Measurements from ENCODE around the gene INPP5J.
"Not testable (repeated sequence)": the region's sequence is repeated elsewhere in the genome, so short reads cannot be mapped to it uniquely, and the experiment has no call there.

The INPP5J gene

GRCh38 chr22:31162015-31162765 is 39.4 kb downstream of the INPP5J start:
- TF ChIP-seq, protein P1, sequence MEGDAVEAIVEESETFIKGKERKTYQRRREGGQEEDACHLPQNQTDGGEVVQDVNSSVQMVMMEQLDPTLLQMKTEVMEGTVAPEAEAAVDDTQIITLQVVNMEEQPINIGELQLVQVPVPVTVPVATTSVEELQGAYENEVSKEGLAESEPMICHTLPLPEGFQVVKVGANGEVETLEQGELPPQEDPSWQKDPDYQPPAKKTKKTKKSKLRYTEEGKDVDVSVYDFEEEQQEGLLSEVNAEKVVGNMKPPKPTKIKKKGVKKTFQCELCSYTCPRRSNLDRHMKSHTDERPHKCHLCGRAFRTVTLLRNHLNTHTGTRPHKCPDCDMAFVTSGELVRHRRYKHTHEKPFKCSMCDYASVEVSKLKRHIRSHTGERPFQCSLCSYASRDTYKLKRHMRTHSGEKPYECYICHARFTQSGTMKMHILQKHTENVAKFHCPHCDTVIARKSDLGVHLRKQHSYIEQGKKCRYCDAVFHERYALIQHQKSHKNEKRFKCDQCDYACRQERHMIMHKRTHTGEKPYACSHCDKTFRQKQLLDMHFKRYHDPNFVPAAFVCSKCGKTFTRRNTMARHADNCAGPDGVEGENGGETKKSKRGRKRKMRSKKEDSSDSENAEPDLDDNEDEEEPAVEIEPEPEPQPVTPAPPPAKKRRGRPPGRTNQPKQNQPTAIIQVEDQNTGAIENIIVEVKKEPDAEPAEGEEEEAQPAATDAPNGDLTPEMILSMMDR (IDR thresholded peaks at IDR 0.05; ENCODE audit: low read depth, low read length, missing control alignments), result no peak
- DNase-seq (ENCODE audit: low read depth), result no peak

GRCh38 chr22:31170971-31171370 is 48.2 kb downstream of the INPP5J start:
- TF ChIP-seq, protein P1 (IDR thresholded peaks at IDR 0.05; ENCODE audit: low read depth, low read length, missing control alignments), result no peak
- no peak for DNase-seq (ENCODE audit: low read depth)
- no peak overlapping the region for H3K4me3 ChIP-seq (ENCODE audit: low read depth, low read length)

More at GRCh38 chr22:31162015-31162765, 39.4 kb downstream of the INPP5J start:
- H3K4me3 ChIP-seq (ENCODE audit: low read depth, low read length), result no peak overlapping the region

GRCh38 chr22:31171734-31172133 is 49.0 kb downstream of the INPP5J start:
- DNase-seq (ENCODE audit: low read depth); H3K4me3 ChIP-seq (ENCODE audit: low read depth, low read length): not testable (repeated sequence)

- DNase-seq (ENCODE audit: low read depth), result no peak
- H3K4me3 ChIP-seq (ENCODE audit: low read depth, low read length), result no peak overlapping the region
These were observed 50.8 kb downstream of the INPP5J start for GRCh38 chr22:31173386-31174145.

GRCh38 chr22:31176923-31177322 is 54.2 kb downstream of the INPP5J start:
- DNase-seq (ENCODE audit: low read depth), result no peak
- TF ChIP-seq, protein P1 (IDR thresholded peaks at IDR 0.05; ENCODE audit: low read depth, low read length, missing control alignments), result no peak
- H3K4me3 ChIP-seq (ENCODE audit: low read depth, low read length), result no peak overlapping the region

More at GRCh38 chr22:31173386-31174145, 50.8 kb downstream of the INPP5J start:
- TF ChIP-seq, protein P1 (IDR thresholded peaks at IDR 0.05; ENCODE audit: low read depth, low read length, missing control alignments), result no peak

DNA sequence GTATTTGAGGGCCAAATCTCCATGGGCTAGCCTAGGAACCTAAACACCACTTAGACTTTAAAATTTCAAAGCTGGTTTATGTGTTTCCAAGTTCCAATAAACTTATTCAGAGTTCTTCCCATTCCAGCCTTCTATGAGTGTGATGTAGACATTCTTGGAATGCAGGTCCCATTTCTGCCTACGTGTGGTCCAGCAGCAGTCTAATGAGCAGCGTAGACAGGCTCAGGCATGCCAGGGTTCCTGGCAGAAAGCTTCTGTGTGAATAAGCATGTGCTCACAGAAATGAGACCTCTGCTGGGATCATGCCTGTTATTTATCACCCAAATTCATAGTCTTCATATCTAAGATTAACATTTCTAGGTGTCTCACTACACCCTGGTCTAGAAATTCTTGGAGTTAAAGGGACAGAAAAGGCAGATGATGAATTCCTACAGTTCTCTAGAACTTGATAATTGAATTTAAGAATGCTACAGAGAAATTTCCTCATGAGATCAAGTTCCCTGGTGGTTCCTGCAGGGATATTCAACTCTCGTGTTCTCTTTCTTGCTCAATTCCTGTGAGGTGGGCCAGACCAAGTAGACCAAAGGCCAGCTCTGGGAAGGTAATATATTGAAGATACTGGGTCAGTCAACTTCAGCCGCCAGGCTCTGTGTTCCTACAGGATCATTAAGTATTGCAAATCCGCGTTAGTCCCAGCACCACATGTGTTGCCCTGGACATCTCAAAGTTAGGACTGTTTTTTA is 54.8 kb downstream of the INPP5J start:
- TF ChIP-seq, protein P1 (IDR thresholded peaks at IDR 0.05; ENCODE audit: low read depth, low read length, missing control alignments), result no peak
- no peak for DNase-seq (ENCODE audit: low read depth)
- H3K4me3 ChIP-seq (ENCODE audit: low read depth, low read length), result no peak overlapping the region

GRCh38 chr22:31178859-31179258 is 56.1 kb downstream of the INPP5J start:
- DNase-seq (ENCODE audit: low read depth), result no peak
- TF ChIP-seq, protein P1 (IDR thresholded peaks at IDR 0.05; ENCODE audit: low read depth, low read length, missing control alignments), result no peak
- H3K4me3 ChIP-seq (ENCODE audit: low read depth, low read length), result no peak overlapping the region
